Lung microvascular endothelial cell (primary cell): ENCODE data around the gene PDE3B. TPM values are rescaled to one million over a fixed set of nuclear protein-coding genes. Genes with fewer than 3 reads are reported as not detected.
"Not testable (repeated sequence)": the region's sequence is repeated elsewhere in the genome, so short reads cannot be mapped to it uniquely, and the experiment has no call there.

Experiments
- DNase-seq, 2 donors: peaks; one replicate each; pipeline versions ENCODE4 v3.0.0 to v3.0.0-alpha.2; 2010; ENCODE audit warnings: low read depth in 2 of 2
- total RNA-seq: library from RNA; depleted of rRNA; stranded (reverse); fragments of >200 nt; gene quantifications from 2 replicates; pipeline ENCODE4 v1.2.1, GENCODE V29; 2014

The PDE3B gene
- total RNA-seq, 1 donor from 2014 or later, result 0.40 TPM

DNA sequence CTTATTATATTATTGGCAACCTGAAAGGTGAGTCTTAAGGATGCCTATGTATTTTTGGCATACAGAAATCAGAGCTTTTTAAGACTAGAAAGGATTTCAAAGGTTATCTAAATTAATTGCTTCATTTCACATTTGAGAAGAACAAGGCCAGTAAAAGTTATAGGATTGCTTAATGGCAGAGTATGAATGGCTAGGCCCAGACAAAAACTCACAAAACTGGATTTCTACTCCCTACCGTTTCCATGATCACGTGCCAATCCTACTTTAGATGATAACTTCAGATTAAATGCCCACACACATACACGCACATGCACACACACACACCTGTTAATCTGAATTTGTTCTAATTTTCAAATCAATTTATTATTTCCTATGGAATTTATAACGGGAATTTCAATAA lies 1.8 kb upstream of the PDE3B start:
- no peak for DNase-seq

DNA sequence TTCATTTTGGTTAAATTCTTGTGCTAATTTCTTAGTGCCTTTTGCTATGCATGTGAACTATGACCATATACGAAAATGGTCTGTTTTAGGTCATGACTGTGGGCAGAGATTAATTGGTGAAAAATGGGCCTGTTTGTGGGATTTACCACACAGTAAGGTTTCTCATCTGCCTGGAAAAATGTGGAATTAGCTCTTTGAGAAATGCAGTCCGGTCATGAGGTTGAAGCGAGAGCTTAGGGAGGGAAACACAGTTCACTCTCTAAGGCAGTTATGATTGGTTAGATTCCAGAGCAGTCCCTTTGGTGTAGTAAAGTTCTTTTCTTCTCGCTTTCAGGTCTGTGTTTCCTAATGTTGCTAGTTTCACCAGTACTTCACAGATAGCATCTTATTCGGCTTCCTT lies 1.2 kb upstream of the PDE3B start:
- DNase-seq, result no peak

GRCh38 chr11:14642873-14643696 lies 519 bp upstream of the PDE3B start:
- no peak for DNase-seq

- DNase-seq, result peak; percentile 35 to 39
Measured at GRCh38 chr11:14644226-14645014, 816 bp downstream of the PDE3B start.

- DNase-seq, result peak; percentile 7
Measured at GRCh38 chr11:14645015-14645912, 1.7 kb downstream of the PDE3B start.

- no peak for DNase-seq
Measured at GRCh38 chr11:14645985-14646900, 2.6 kb downstream of the PDE3B start.

- no peak for DNase-seq
Measured at GRCh38 chr11:14650064-14650463, 6.5 kb downstream of the PDE3B start.

GRCh38 chr11:14653090-14653489 lies 9.5 kb downstream of the PDE3B start:
- no peak for DNase-seq

- DNase-seq, result no peak
Measured at GRCh38 chr11:14655435-14655834, 11.8 kb downstream of the PDE3B start.

- no peak for DNase-seq
Measured at GRCh38 chr11:14656536-14657457, 13.2 kb downstream of the PDE3B start.

DNA sequence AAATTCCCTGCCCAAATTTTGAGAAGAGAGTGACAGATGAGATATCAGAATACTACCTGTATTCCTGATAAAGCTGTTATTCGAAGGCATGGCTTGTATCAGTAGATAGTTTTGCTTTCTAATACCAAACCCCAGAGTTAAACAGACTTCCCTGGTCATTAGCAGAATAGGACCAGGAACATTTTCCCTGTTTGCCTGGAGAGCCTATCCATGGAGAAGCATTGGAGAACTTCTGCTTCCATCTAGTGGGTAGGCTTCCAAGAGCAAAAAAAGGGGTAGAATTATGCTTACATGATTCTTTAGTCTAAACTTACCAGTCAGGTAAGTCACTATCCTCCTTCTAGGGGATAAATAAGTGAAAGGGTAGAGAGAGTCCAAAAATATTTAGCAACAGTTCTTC lies 14.2 kb downstream of the PDE3B start:
- DNase-seq, result no peak

GRCh38 chr11:14664926-14665325 lies 21.3 kb downstream of the PDE3B start:
- DNase-seq, result not testable (repeated sequence)

DNA sequence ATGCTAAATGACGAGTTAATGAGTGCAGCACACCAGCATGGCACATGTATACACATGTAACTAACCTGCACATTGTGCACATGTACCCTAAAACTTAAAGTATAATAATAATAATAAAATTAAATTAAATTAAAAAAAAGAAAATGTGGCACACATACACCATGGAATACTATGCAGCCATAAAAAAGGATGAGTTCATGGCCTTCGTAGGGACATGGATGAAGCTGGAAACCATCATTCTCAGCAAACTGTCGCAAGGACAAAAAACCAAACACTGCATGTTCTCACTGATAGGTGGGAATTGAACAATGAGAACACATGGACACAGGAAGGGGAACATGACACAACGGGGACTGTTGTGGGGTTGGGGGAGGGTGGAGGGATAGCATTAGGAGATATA lies 23.7 kb downstream of the PDE3B start:
- not testable (repeated sequence) for DNase-seq

- no peak for DNase-seq
Measured at GRCh38 chr11:14668731-14669301, 25.2 kb downstream of the PDE3B start.

GRCh38 chr11:14669499-14669898 lies 25.9 kb downstream of the PDE3B start:
- no peak for DNase-seq

DNA sequence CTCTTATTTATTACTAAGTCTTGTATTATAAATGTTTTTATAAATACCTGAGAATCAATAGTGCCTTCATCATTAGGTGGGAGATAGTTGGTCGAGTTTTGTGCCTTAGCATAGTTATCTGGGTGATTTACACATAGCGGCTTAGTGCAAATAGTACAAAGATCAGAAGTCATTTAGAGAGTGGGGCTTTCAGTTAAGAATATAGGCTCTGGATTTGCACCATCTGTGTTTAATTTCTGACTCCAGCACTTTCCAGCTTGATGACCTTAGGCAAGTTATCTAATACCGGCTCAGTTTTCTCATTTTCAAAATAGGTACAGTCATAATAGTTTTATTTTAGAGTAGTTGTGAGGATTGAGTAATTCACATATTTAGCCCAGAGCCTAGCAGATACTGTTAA lies 26.4 kb downstream of the PDE3B start:
- DNase-seq, result no peak

- no peak for DNase-seq
Measured at GRCh38 chr11:14672635-14673034, 29.0 kb downstream of the PDE3B start.

DNA sequence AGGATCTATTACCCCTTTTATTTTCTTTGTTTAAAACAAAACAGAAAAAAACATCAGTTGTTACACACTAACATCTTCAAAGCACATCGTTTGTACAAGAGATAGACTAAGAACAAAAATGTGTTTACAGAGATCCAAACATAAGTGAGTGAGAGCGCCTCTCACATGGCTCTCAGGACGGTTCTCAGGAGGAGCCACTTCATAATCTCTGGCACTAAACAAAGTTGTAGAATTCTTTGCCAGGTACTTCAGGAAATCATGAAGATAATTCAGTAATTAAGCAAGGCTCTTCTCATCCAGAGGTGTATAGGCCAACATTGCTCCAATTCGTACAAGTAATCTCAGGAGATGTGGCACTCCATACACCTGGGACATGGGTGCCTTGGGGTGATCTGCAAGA lies 29.8 kb downstream of the PDE3B start:
- no peak for DNase-seq

GRCh38 chr11:14673824-14674405 lies 30.3 kb downstream of the PDE3B start:
- no peak for DNase-seq
